Neural progenitor cell (in vitro differentiated cells): ENCODE data around the gene LILRA5.
"Not testable (repeated sequence)": the region's sequence is repeated elsewhere in the genome, so short reads cannot be mapped to it uniquely, and the experiment has no call there.

Experiments used
- EZH2 ChIP-seq: fragments of 200-600 bp; sonication (generic); IDR thresholded peaks from 2 replicates; pipeline ENCODE4 v1.6.1; 2017; ENCODE audit warnings: antibody characterized with exemption, mild to moderate bottlenecking, moderate library complexity
- EZH2phosphoT487 ChIP-seq: fragments of 200-600 bp; sonication (generic); IDR thresholded peaks from 2 replicates; pipeline ENCODE4 v1.6.1; 2017; ENCODE audit warnings: antibody characterized with exemption
- TF ChIP-seq, protein P1 (sequence below): fragments of 200-600 bp; sonication (generic); IDR thresholded peaks from 2 replicates; pipeline ENCODE4 v1.5.1; 2017; ENCODE audit warnings: antibody characterized with exemption, mild to moderate bottlenecking

DNA sequence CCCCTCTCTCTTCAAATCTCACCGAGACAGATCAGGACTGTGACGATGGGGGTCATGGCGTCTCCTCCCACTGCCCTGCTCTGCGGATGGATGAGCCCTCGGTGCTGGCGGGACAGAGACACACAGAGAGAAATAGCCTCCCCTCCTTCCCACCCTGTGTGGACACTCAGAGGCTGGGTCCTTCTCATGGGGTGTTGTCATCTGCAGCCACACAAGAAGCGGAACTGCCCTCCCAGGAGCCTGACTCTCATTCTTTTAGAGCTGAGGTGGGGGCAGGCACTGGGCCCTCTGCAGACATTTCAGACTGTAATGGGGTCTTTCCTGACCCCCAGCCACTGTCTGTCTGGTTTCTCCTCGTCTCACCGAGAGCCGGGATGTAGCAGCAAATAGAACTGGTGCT is 32.5 kb downstream of the LILRA5 start:
- TF ChIP-seq, protein P1, sequence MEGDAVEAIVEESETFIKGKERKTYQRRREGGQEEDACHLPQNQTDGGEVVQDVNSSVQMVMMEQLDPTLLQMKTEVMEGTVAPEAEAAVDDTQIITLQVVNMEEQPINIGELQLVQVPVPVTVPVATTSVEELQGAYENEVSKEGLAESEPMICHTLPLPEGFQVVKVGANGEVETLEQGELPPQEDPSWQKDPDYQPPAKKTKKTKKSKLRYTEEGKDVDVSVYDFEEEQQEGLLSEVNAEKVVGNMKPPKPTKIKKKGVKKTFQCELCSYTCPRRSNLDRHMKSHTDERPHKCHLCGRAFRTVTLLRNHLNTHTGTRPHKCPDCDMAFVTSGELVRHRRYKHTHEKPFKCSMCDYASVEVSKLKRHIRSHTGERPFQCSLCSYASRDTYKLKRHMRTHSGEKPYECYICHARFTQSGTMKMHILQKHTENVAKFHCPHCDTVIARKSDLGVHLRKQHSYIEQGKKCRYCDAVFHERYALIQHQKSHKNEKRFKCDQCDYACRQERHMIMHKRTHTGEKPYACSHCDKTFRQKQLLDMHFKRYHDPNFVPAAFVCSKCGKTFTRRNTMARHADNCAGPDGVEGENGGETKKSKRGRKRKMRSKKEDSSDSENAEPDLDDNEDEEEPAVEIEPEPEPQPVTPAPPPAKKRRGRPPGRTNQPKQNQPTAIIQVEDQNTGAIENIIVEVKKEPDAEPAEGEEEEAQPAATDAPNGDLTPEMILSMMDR = not testable (repeated sequence)
- TF ChIP-seq EZH2phosphoT487, EZH2: not testable (repeated sequence)
